Astrocyte (in vitro differentiated cells and primary cell): ENCODE measurements around the gene ZNF516. TPM values are rescaled to one million over a fixed set of nuclear protein-coding genes. Genes with fewer than 3 reads are reported as not detected.

Experiments used
- DNase-seq: peaks from one replicate; pipeline ENCODE4 v3.0.0-alpha.2; 2010; ENCODE audit warnings: low read depth
- FAIRE-seq: peaks from 2 replicates; lab custom pipeline; 2011; peaks lifted over from hg19 to GRCh38; lab: Jason Lieb, UNC
- H2AFZ ChIP-seq: 2 replicates; pipeline ENCODE4 v1.6.0; 2012; ENCODE audit warnings: low read depth, low read length, inconsistent platforms
- H3K27ac ChIP-seq: 2 replicates; pipeline ENCODE4 v1.5.1; 2011; ENCODE audit warnings: low read depth, low read length, inconsistent platforms
- H3K27me3 ChIP-seq: 2 replicates; pipeline ENCODE4 v1.6.0; 2011; ENCODE audit warnings: low read length, inconsistent platforms; ENCODE audit not compliant: insufficient read depth
- H3K36me3 ChIP-seq: 2 replicates; pipeline ENCODE4 v1.5.1; 2011; ENCODE audit warnings: low read length, inconsistent platforms; ENCODE audit not compliant: insufficient read depth
- H3K4me1 ChIP-seq: 2 replicates; pipeline ENCODE4 v1.5.1; 2011; ENCODE audit warnings: low read length, inconsistent platforms; ENCODE audit not compliant: insufficient read depth
- H3K4me2 ChIP-seq: 2 replicates; pipeline ENCODE4 v1.6.0; 2012; ENCODE audit warnings: low read length, inconsistent platforms
- H3K4me3 ChIP-seq: 2 replicates; pipeline ENCODE4 v1.5.1; 2011; ENCODE audit warnings: low read depth, mild to moderate bottlenecking, low read length, inconsistent platforms; ENCODE audit not compliant: insufficient read depth
- H3K79me2 ChIP-seq: 2 replicates; pipeline ENCODE4 v1.6.0; 2012; ENCODE audit warnings: mild to moderate bottlenecking, low read length, inconsistent platforms; ENCODE audit not compliant: insufficient read depth
- H3K9ac ChIP-seq: 2 replicates; pipeline ENCODE4 v1.6.0; 2012; ENCODE audit warnings: mild to moderate bottlenecking, low read length, inconsistent platforms
- H3K9me3 ChIP-seq: 2 replicates; pipeline ENCODE4 v1.5.1; 2012; ENCODE audit warnings: low read depth, mild to moderate bottlenecking, low read length, inconsistent platforms; ENCODE audit not compliant: insufficient read depth
- H4K20me1 ChIP-seq: 2 replicates; pipeline ENCODE4 v1.6.0; 2012; ENCODE audit warnings: low read length, inconsistent platforms; ENCODE audit not compliant: insufficient read depth
- H3K27ac Mint-ChIP-seq: one replicate; pipeline ENCODE4 v1.8.0; 2021; ENCODE audit warnings: mild to moderate bottlenecking, mixed read lengths; ENCODE audit not compliant: unreplicated experiment
- H3K27me3 Mint-ChIP-seq: one replicate; pipeline ENCODE4 v1.8.0; 2021; ENCODE audit warnings: low read depth, mixed read lengths; ENCODE audit not compliant: unreplicated experiment
- H3K36me3 Mint-ChIP-seq: one replicate; pipeline ENCODE4 v1.8.0; 2021; ENCODE audit warnings: low read depth, mixed read lengths; ENCODE audit not compliant: unreplicated experiment
- H3K4me1 Mint-ChIP-seq: one replicate; pipeline ENCODE4 v1.8.0; 2021; ENCODE audit warnings: low read depth, mixed read lengths; ENCODE audit not compliant: unreplicated experiment
- H3K4me3 Mint-ChIP-seq: one replicate; pipeline ENCODE4 v1.8.0; 2021; ENCODE audit warnings: mild to moderate bottlenecking, moderate library complexity, mixed read lengths; ENCODE audit not compliant: unreplicated experiment
- H3K9me3 Mint-ChIP-seq: one replicate; pipeline ENCODE4 v1.8.0; 2021; ENCODE audit warnings: mild to moderate bottlenecking, mixed read lengths; ENCODE audit not compliant: unreplicated experiment
- CTCF ChIP-seq: IDR thresholded peaks from 2 replicates; pipeline ENCODE4 v1.5.1; 2011; ENCODE audit warnings: low read depth, mild to moderate bottlenecking, inconsistent platforms, low read length, moderate library complexity; ENCODE audit not compliant: insufficient read depth
- EZH2 ChIP-seq: IDR thresholded peaks from 2 replicates; pipeline ENCODE4 v1.6.1; 2012; ENCODE audit warnings: mild to moderate bottlenecking, low read length, inconsistent platforms; ENCODE audit not compliant: insufficient read depth
- total RNA-seq: library from RNA; stranded (reverse); gene quantifications from 2 replicates; pipeline ENCODE4 v1.2.1, GENCODE V29; 2021

ZNF516 gene
- total RNA-seq, 1 donor from 2014 or later: 59.8 TPM

GRCh38 chr18:76364282-76365259 is 130.5 kb downstream of the ZNF516 start:
- H3K4me1 Mint-ChIP-seq: peaks cover 27% of the 10 kb centered on the region
- H3K4me3 Mint-ChIP-seq: no peak overlapping the region
- FAIRE-seq (no peak), DNase-seq (no peak)
- H3K9me3 ChIP-seq: no peaks in the 10 kb centered on the region
- no peak overlapping the region for H2AFZ ChIP-seq
- H3K9me3 Mint-ChIP-seq: peaks cover 2% of the 10 kb centered on the region
- H3K27me3 ChIP-seq: no peaks in the 10 kb centered on the region
- no peaks in the 10 kb centered on the region for H3K4me1 ChIP-seq
- H4K20me1 ChIP-seq: peaks cover 32% of the 10 kb centered on the region
- H3K36me3 ChIP-seq: peaks cover 4% of the 10 kb centered on the region
- H3K27ac ChIP-seq: no peak overlapping the region
- no peak overlapping the region for H3K27ac Mint-ChIP-seq
- no peak overlapping the region for H3K9ac ChIP-seq
- H3K4me2 ChIP-seq: no peak overlapping the region
- peaks cover 8% of the 10 kb centered on the region for H3K79me2 ChIP-seq
- TF ChIP-seq CTCF (no peak), EZH2 (no peak)
- peaks cover 14% of the 10 kb centered on the region for H3K36me3 Mint-ChIP-seq
- no peak overlapping the region for H3K4me3 ChIP-seq
- H3K27me3 Mint-ChIP-seq: no peaks in the 10 kb centered on the region

GRCh38 chr18:76363436-76364120 is 131.5 kb downstream of the ZNF516 start:
- peak; percentile 50 for FAIRE-seq
- H3K36me3 Mint-ChIP-seq: peaks cover 11% of the 10 kb centered on the region
- no peak overlapping the region for H2AFZ ChIP-seq
- DNase-seq: peak; percentile 69
- peaks cover 2% of the 10 kb centered on the region for H3K9me3 Mint-ChIP-seq
- no peaks in the 10 kb centered on the region for H3K27me3 Mint-ChIP-seq
- H3K9me3 ChIP-seq: no peaks in the 10 kb centered on the region
- peaks cover 30% of the 10 kb centered on the region for H3K4me1 Mint-ChIP-seq
- H3K9ac ChIP-seq: no peak overlapping the region
- TF ChIP-seq EZH2 (no peak), CTCF (no peak)
- H3K4me3 ChIP-seq: no peak overlapping the region
- H3K27ac Mint-ChIP-seq: peak overlapping the region; percentile 73
- peaks cover 23% of the 10 kb centered on the region for H4K20me1 ChIP-seq
- peak overlapping the region; percentile 52 for H3K4me2 ChIP-seq
- no peak overlapping the region for H3K4me3 Mint-ChIP-seq
- peaks cover 8% of the 10 kb centered on the region for H3K79me2 ChIP-seq
- no peaks in the 10 kb centered on the region for H3K4me1 ChIP-seq
- no peaks in the 10 kb centered on the region for H3K27me3 ChIP-seq
- peaks cover 8% of the 10 kb centered on the region for H3K36me3 ChIP-seq
- peak overlapping the region; percentile 44 for H3K27ac ChIP-seq
